Mammary epithelial cell (primary cell): Measurements from ENCODE around the gene CHRNA4.

Experiments
- EZH2 ChIP-seq: IDR thresholded peaks from 2 replicates; pipeline ENCODE4 v1.6.1; 2012; ENCODE audit warnings: low read length, inconsistent platforms, borderline replicate concordance
- TF ChIP-seq, protein P1 (sequence below), 2 donors: IDR thresholded peaks in 1 of 2; conservative IDR thresholded peaks in 1 of 2; 2 replicates each; pipeline ENCODE4 v1.5.1; 2011 to 2012; ENCODE audit warnings: inconsistent platforms in 2 of 2, low read length in 2 of 2, mild to moderate bottlenecking in 2 of 2, control low read depth in 1 of 2, low read depth in 1 of 2; ENCODE audit not compliant: insufficient read depth in 1 of 2; ENCODE audit errors: extremely low read depth in 1 of 2

DNA sequence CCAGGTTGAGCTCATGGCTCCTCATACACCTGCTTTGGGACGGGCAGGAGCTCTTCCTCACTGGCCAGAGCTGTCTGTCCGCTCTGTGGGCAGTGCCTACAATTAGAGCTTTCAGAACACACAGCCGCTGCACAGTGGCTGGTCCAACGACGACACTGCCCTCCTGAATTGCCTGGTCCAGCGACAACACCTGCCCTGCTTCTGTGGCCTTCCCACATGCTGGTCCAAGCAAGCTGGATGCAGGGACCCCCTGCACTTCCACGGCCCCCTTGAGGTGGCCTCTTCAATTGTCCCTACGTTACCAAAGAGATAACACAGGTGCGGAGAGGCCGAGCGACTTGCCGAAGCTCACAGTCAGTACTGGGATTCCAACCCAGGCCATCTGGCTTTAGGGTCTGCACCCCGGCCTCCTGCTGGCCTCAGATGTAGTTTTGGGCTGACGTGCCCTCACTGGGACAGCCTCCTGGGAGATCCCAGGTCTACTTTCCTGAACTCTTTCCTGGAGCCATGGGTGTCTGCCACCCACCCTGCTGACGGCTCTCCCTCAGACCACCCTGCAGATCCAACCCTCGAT lies 1.4 kb upstream of the CHRNA4 start:
- TF ChIP-seq EZH2 = no peak
- TF ChIP-seq, protein P1, sequence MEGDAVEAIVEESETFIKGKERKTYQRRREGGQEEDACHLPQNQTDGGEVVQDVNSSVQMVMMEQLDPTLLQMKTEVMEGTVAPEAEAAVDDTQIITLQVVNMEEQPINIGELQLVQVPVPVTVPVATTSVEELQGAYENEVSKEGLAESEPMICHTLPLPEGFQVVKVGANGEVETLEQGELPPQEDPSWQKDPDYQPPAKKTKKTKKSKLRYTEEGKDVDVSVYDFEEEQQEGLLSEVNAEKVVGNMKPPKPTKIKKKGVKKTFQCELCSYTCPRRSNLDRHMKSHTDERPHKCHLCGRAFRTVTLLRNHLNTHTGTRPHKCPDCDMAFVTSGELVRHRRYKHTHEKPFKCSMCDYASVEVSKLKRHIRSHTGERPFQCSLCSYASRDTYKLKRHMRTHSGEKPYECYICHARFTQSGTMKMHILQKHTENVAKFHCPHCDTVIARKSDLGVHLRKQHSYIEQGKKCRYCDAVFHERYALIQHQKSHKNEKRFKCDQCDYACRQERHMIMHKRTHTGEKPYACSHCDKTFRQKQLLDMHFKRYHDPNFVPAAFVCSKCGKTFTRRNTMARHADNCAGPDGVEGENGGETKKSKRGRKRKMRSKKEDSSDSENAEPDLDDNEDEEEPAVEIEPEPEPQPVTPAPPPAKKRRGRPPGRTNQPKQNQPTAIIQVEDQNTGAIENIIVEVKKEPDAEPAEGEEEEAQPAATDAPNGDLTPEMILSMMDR (conservative IDR thresholded peaks at IDR 0.05 in 1 of 2, IDR thresholded peaks at IDR 0.05 in 1 of 2; ENCODE audit: extremely low read depth in 1 of 2, insufficient read depth in 1 of 2, low read depth in 1 of 2, low read length in 2 of 2) = no peak
